Measurements from ENCODE around the gene ENDOV. TPM values are rescaled to one million over a fixed set of nuclear protein-coding genes. Genes with fewer than 3 reads are reported as not detected.

The ENDOV gene
- total RNA-seq, 1 donor = 4.9 TPM

GRCh38 chr17:80429356-80430275, 14.6 kb downstream of the ENDOV start:
- Histone ChIP-seq H3K4me3 (ENCODE audit: low read length) (no peak overlapping the region), H3K27me3 (ENCODE audit: insufficient read depth, low read length) (no peaks in the 10 kb centered on the region), H3K4me1 (ENCODE audit: insufficient read depth, low read length) (peaks cover 6% of the 10 kb centered on the region), H3K9me3 (ENCODE audit: low read depth, low read length) (no peaks in the 10 kb centered on the region)

- H3K27me3 ChIP-seq (ENCODE audit: insufficient read depth, low read length) = no peaks in the 10 kb centered on the region
- H3K4me1 ChIP-seq (ENCODE audit: insufficient read depth, low read length) = peaks cover 6% of the 10 kb centered on the region
- H3K9me3 ChIP-seq (ENCODE audit: low read depth, low read length) = no peaks in the 10 kb centered on the region
- H3K4me3 ChIP-seq (ENCODE audit: low read length) = no peak overlapping the region
Observed at GRCh38 chr17:80430446-80431245, 15.7 kb downstream of the ENDOV start.

- Histone ChIP-seq H3K4me1 (ENCODE audit: insufficient read depth, low read length) (peaks cover 5% of the 10 kb centered on the region), H3K9me3 (ENCODE audit: low read depth, low read length) (no peaks in the 10 kb centered on the region), H3K4me3 (ENCODE audit: low read length) (no peak overlapping the region), H3K27me3 (ENCODE audit: insufficient read depth, low read length) (no peaks in the 10 kb centered on the region)
Observed at GRCh38 chr17:80431246-80432195, 16.6 kb downstream of the ENDOV start.

- H3K4me1 ChIP-seq (ENCODE audit: insufficient read depth, low read length) = no peaks in the 10 kb centered on the region
- no peaks in the 10 kb centered on the region for H3K27me3 ChIP-seq (ENCODE audit: insufficient read depth, low read length)
- no peak overlapping the region for H3K4me3 ChIP-seq (ENCODE audit: low read length)
- no peaks in the 10 kb centered on the region for H3K9me3 ChIP-seq (ENCODE audit: low read depth, low read length)
Observed at GRCh38 chr17:80432350-80432955, 17.5 kb downstream of the ENDOV start.

- H3K4me1 ChIP-seq (ENCODE audit: insufficient read depth, low read length) = no peaks in the 10 kb centered on the region
- no peaks in the 10 kb centered on the region for H3K9me3 ChIP-seq (ENCODE audit: low read depth, low read length)
- no peak overlapping the region for H3K4me3 ChIP-seq (ENCODE audit: low read length)
- no peaks in the 10 kb centered on the region for H3K27me3 ChIP-seq (ENCODE audit: insufficient read depth, low read length)
Observed at GRCh38 chr17:80432961-80433550, 18.1 kb downstream of the ENDOV start.

- Histone ChIP-seq H3K4me3 (ENCODE audit: low read length) (no peak overlapping the region), H3K4me1 (ENCODE audit: insufficient read depth, low read length) (no peaks in the 10 kb centered on the region), H3K27me3 (ENCODE audit: insufficient read depth, low read length) (no peaks in the 10 kb centered on the region), H3K9me3 (ENCODE audit: low read depth, low read length) (no peaks in the 10 kb centered on the region)
Observed at GRCh38 chr17:80433916-80434666, 19.1 kb downstream of the ENDOV start.

- H3K4me1 ChIP-seq (ENCODE audit: insufficient read depth, low read length) = no peaks in the 10 kb centered on the region
- H3K9me3 ChIP-seq (ENCODE audit: low read depth, low read length) = no peaks in the 10 kb centered on the region
- H3K4me3 ChIP-seq (ENCODE audit: low read length) = no peak overlapping the region
- no peaks in the 10 kb centered on the region for H3K27me3 ChIP-seq (ENCODE audit: insufficient read depth, low read length)
Observed at GRCh38 chr17:80437532-80437931, 22.6 kb downstream of the ENDOV start.

GRCh38 chr17:80438806-80439205, 23.8 kb downstream of the ENDOV start:
- Histone ChIP-seq H3K4me3 (ENCODE audit: low read length) (no peak overlapping the region), H3K4me1 (ENCODE audit: insufficient read depth, low read length) (no peaks in the 10 kb centered on the region), H3K9me3 (ENCODE audit: low read depth, low read length) (no peaks in the 10 kb centered on the region), H3K27me3 (ENCODE audit: insufficient read depth, low read length) (no peaks in the 10 kb centered on the region)

GRCh38 chr17:80439499-80439898, 24.5 kb downstream of the ENDOV start:
- Histone ChIP-seq H3K4me3 (ENCODE audit: low read length) (no peak overlapping the region), H3K9me3 (ENCODE audit: low read depth, low read length) (no peaks in the 10 kb centered on the region), H3K4me1 (ENCODE audit: insufficient read depth, low read length) (no peaks in the 10 kb centered on the region), H3K27me3 (ENCODE audit: insufficient read depth, low read length) (no peaks in the 10 kb centered on the region)

- Histone ChIP-seq H3K4me1 (ENCODE audit: insufficient read depth, low read length) (no peaks in the 10 kb centered on the region), H3K27me3 (ENCODE audit: insufficient read depth, low read length) (no peaks in the 10 kb centered on the region), H3K9me3 (ENCODE audit: low read depth, low read length) (no peaks in the 10 kb centered on the region), H3K4me3 (ENCODE audit: low read length) (no peak overlapping the region)
Observed at GRCh38 chr17:80441133-80441578, 26.2 kb downstream of the ENDOV start.

GRCh38 chr17:80441598-80442322, 26.8 kb downstream of the ENDOV start:
- Histone ChIP-seq H3K4me1 (ENCODE audit: insufficient read depth, low read length) (no peaks in the 10 kb centered on the region), H3K27me3 (ENCODE audit: insufficient read depth, low read length) (no peaks in the 10 kb centered on the region), H3K9me3 (ENCODE audit: low read depth, low read length) (no peaks in the 10 kb centered on the region), H3K4me3 (ENCODE audit: low read length) (no peak overlapping the region)

GRCh38 chr17:80442323-80442659, 27.3 kb downstream of the ENDOV start:
- Histone ChIP-seq H3K27me3 (ENCODE audit: insufficient read depth, low read length) (no peaks in the 10 kb centered on the region), H3K4me1 (ENCODE audit: insufficient read depth, low read length) (no peaks in the 10 kb centered on the region), H3K9me3 (ENCODE audit: low read depth, low read length) (no peaks in the 10 kb centered on the region), H3K4me3 (ENCODE audit: low read length) (no peak overlapping the region)

GRCh38 chr17:80442764-80443163, 27.8 kb downstream of the ENDOV start:
- Histone ChIP-seq H3K27me3 (ENCODE audit: insufficient read depth, low read length) (no peaks in the 10 kb centered on the region), H3K4me3 (ENCODE audit: low read length) (no peak overlapping the region), H3K9me3 (ENCODE audit: low read depth, low read length) (no peaks in the 10 kb centered on the region), H3K4me1 (ENCODE audit: insufficient read depth, low read length) (no peaks in the 10 kb centered on the region)

Measured in mononuclear cell (primary cell).